HuH-7 (cell line): ENCODE data around the gene TRIM41.
"Not testable (repeated sequence)": the region's sequence is repeated elsewhere in the genome, so short reads cannot be mapped to it uniquely, and the experiment has no call there.

Experiments used
- DNase-seq: peaks from one replicate; pipeline ENCODE4 v3.0.0; 2011; ENCODE audit warnings: low spot score

The TRIM41 gene

GRCh38 chr5:181192337-181193046 lies 30.6 kb upstream of the TRIM41 start:
- no peak for DNase-seq

- DNase-seq = no peak
These were observed 29.4 kb upstream of the TRIM41 start for GRCh38 chr5:181193656-181194055.

- DNase-seq = no peak
These were observed 28.4 kb upstream of the TRIM41 start for GRCh38 chr5:181194489-181195248.

GRCh38 chr5:181195249-181195761 lies 27.8 kb upstream of the TRIM41 start:
- no peak for DNase-seq

GRCh38 chr5:181197326-181197951 lies 25.6 kb upstream of the TRIM41 start:
- DNase-seq = no peak

- DNase-seq = no peak
These were observed 24.9 kb upstream of the TRIM41 start for GRCh38 chr5:181198106-181198685.

- DNase-seq = no peak
These were observed 24.1 kb upstream of the TRIM41 start for GRCh38 chr5:181198905-181199519.

- DNase-seq = no peak
These were observed 23.0 kb upstream of the TRIM41 start for GRCh38 chr5:181199881-181200638.

GRCh38 chr5:181200816-181201215 lies 22.3 kb upstream of the TRIM41 start:
- DNase-seq = no peak

- no peak for DNase-seq
These were observed 19.9 kb upstream of the TRIM41 start for GRCh38 chr5:181203093-181203711.

- DNase-seq = no peak
These were observed 19.3 kb upstream of the TRIM41 start for GRCh38 chr5:181203777-181204112.

GRCh38 chr5:181204113-181204825 lies 18.8 kb upstream of the TRIM41 start:
- DNase-seq = no peak

- DNase-seq = no peak
These were observed 18.0 kb upstream of the TRIM41 start, which contains the start of gene TRIM7 for GRCh38 chr5:181204826-181205760. TRIM7 (minus strand) TSS chr5:181205196; CDS start chr5:181205110, 86 bp downstream.

- no peak for DNase-seq
These were observed 17.1 kb upstream of the TRIM41 start for GRCh38 chr5:181205761-181206649.

GRCh38 chr5:181207214-181207959 lies 15.7 kb upstream of the TRIM41 start:
- DNase-seq = no peak

GRCh38 chr5:181207960-181208253 lies 15.2 kb upstream of the TRIM41 start:
- no peak for DNase-seq

- not testable (repeated sequence) for DNase-seq
These were observed 14.1 kb upstream of the TRIM41 start for GRCh38 chr5:181209006-181209405.
